OCI-LY1 (cell line): ENCODE results near the gene ACE.

Experiments
- H2AFZ ChIP-seq: fragments of 200-600 bp; sonication (generic), shearing (Covaris generic); 2 replicates; pipeline ENCODE4 v1.6.0; 2014; ENCODE audit warnings: antibody characterized with exemption, mild to moderate bottlenecking, low read length
- H3F3A ChIP-seq: fragments of 200-600 bp; sonication (generic), shearing (Covaris generic); 2 replicates; pipeline ENCODE4 v1.6.0; 2014; ENCODE audit warnings: mild to moderate bottlenecking, antibody characterized with exemption, low read length, moderate library complexity; ENCODE audit not compliant: insufficient read depth
- H3K27ac ChIP-seq: fragments of 200-600 bp; sonication (generic); 2 replicates; pipeline ENCODE4 v1.5.1; 2014; ENCODE audit warnings: low read length, mixed run types, mild to moderate bottlenecking, low read depth; ENCODE audit not compliant: poor library complexity, severe bottlenecking
- H3K27me3 ChIP-seq: fragments of 200-600 bp; sonication (generic); 2 replicates; pipeline ENCODE4 v1.6.0; 2014; ENCODE audit warnings: antibody characterized with exemption, mild to moderate bottlenecking, low read length, moderate library complexity; ENCODE audit not compliant: insufficient read depth
- H3K36me3 ChIP-seq: fragments of 200-600 bp; sonication (generic); 2 replicates; pipeline ENCODE4 v1.6.1; 2014; ENCODE audit warnings: mild to moderate bottlenecking, antibody characterized with exemption, low read length, moderate library complexity, mixed read lengths; ENCODE audit not compliant: insufficient read depth
- H3K4me1 ChIP-seq: fragments of 200-600 bp; sonication (generic); 2 replicates; pipeline ENCODE4 v1.5.1; 2014; ENCODE audit warnings: mild to moderate bottlenecking, low read length, moderate library complexity; ENCODE audit not compliant: insufficient read depth, severe bottlenecking
- H3K4me2 ChIP-seq: fragments of 200-600 bp; sonication (generic), shearing (Covaris generic); 2 replicates; pipeline ENCODE4 v1.6.1; 2014; ENCODE audit warnings: low read length
- H3K4me3 ChIP-seq: fragments of 200-600 bp; sonication (generic); 2 replicates; pipeline ENCODE4 v1.5.1; 2014; ENCODE audit warnings: low read length, low read depth, mild to moderate bottlenecking, mixed read lengths; ENCODE audit not compliant: poor library complexity, severe bottlenecking
- H3K79me2 ChIP-seq: fragments of 200-600 bp; shearing (Covaris generic); 2 replicates; pipeline ENCODE4 v1.6.1; 2016; ENCODE audit warnings: mixed run types, low read length, mixed read lengths; ENCODE audit not compliant: insufficient read depth
- H3K9ac ChIP-seq: fragments of 200-600 bp; sonication (generic), shearing (Covaris generic); 2 replicates; pipeline ENCODE4 v1.6.1; 2014; ENCODE audit warnings: mild to moderate bottlenecking, low read length, mixed read lengths
- H3K9me2 ChIP-seq: fragments of 200-600 bp; sonication (generic), shearing (Covaris generic); 2 replicates; pipeline ENCODE4 v1.6.1; 2014; ENCODE audit warnings: low read depth, mild to moderate bottlenecking, low read length, mixed read lengths
- H3K9me3 ChIP-seq: fragments of 200-600 bp; shearing (Covaris generic); 2 replicates; pipeline ENCODE4 v1.6.1; 2014; ENCODE audit warnings: low read length, mixed read lengths
- H4K20me1 ChIP-seq: fragments of 200-600 bp; sonication (generic), shearing (Covaris generic); 2 replicates; pipeline ENCODE4 v1.6.0; 2016; ENCODE audit warnings: mild to moderate bottlenecking, low read length; ENCODE audit not compliant: insufficient read depth
- EZH2 ChIP-seq: fragments of 200-600 bp; sonication (generic), shearing (Covaris generic); IDR thresholded peaks from 2 replicates; pipeline ENCODE4 v1.8.0; 2017; ENCODE audit warnings: borderline replicate concordance, mixed run types, mild to moderate bottlenecking, antibody characterized with exemption, low read length, moderate library complexity, mixed read lengths
- TF ChIP-seq, protein P1 (sequence below): fragments of 200-600 bp; sonication (generic), shearing (Covaris generic); IDR thresholded peaks from 2 replicates; pipeline ENCODE4 v1.5.1; 2017; ENCODE audit warnings: mild to moderate bottlenecking, antibody characterized with exemption, low read length, moderate library complexity, mixed read lengths

ACE gene

DNA sequence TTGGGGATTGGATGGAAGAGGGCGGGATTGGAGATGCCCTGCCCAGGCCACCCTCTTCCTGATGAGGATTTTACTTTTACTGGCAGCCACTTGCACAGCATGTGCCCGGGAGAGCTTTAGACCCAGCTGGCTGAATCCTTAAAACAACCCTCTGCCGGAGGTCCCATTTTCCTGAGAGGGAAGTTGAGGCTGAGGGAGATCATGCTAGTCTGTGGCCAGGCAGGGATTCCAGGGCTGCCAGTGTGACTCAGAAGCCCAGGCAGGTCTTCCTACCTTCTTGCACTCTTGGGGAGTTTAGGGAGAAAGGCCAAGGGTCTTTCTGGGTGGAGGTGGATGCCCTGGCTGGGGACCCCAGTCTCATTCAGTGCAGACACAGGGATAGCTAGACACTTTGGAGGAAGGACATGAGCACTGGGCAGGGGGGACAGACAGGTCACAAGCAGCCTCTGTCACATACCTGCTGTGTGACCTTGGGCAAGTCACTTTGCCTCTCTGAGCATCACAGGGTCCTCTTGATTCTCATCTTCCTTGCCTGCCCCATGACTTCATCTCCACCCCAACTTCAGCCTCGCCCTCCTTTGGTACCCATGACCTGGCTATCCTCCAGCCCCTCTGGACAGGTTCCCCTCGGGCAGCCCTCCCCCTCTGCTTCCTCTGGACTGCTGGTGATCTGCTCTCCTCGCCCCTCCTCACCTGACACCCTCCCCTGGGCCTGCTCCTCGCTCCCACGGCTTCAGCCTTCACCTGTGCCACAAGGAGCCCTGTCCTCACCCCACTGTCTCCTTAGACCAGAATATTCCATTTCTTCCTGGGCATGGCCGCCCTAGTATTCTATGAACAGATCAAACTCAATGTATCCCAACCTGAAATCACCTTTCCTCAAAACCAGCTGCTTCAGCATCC, 62.1 kb downstream of the ACE start:
- Histone ChIP-seq H3K36me3 (no peaks in the 10 kb centered on the region), H3K9me3 (no peaks in the 10 kb centered on the region), H3K9ac (no peak overlapping the region), H3K27me3 (no peaks in the 10 kb centered on the region; the same call in 1 of the 2 replicates), H2AFZ (no peak overlapping the region), H3K79me2 (no peaks in the 10 kb centered on the region), H3F3A (no peaks in the 10 kb centered on the region), H3K4me3 (no peak overlapping the region), H3K4me2 (no peak overlapping the region), H4K20me1 (no peaks in the 10 kb centered on the region), H3K4me1 (no peaks in the 10 kb centered on the region), H3K9me2 (no peaks in the 10 kb centered on the region), H3K27ac (no peak overlapping the region)
- TF ChIP-seq, protein P1, sequence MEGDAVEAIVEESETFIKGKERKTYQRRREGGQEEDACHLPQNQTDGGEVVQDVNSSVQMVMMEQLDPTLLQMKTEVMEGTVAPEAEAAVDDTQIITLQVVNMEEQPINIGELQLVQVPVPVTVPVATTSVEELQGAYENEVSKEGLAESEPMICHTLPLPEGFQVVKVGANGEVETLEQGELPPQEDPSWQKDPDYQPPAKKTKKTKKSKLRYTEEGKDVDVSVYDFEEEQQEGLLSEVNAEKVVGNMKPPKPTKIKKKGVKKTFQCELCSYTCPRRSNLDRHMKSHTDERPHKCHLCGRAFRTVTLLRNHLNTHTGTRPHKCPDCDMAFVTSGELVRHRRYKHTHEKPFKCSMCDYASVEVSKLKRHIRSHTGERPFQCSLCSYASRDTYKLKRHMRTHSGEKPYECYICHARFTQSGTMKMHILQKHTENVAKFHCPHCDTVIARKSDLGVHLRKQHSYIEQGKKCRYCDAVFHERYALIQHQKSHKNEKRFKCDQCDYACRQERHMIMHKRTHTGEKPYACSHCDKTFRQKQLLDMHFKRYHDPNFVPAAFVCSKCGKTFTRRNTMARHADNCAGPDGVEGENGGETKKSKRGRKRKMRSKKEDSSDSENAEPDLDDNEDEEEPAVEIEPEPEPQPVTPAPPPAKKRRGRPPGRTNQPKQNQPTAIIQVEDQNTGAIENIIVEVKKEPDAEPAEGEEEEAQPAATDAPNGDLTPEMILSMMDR = no peak
- TF ChIP-seq EZH2 = no peak

DNA sequence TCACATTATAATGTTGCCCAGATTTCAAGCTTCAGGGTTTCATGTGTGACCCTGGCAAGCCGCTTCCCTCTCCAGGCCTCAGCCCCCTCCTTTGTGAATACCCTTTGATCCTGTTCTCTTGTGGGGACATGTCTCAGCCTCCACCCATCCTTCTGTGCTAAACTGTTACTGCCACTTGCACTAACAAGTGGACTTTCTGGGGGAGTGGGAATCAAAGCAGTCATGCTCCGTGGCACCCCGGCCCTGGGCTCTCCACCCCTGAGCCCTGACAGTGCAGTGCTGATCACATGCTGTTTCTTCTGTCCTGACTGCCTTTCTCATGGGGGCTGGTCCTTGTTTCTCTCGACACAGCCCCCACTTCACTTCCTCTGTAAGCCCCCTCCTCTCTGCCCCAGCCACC, 63.7 kb downstream of the ACE start:
- TF ChIP-seq, protein P1 = no peak
- no peak for TF ChIP-seq EZH2
- Histone ChIP-seq H3K36me3 (no peaks in the 10 kb centered on the region), H3K79me2 (no peaks in the 10 kb centered on the region), H3K9me3 (no peaks in the 10 kb centered on the region), H3F3A (no peaks in the 10 kb centered on the region), H2AFZ (no peak overlapping the region), H3K4me3 (no peak overlapping the region), H3K27me3 (no peaks in the 10 kb centered on the region; the same call in 1 of the 2 replicates), H3K9me2 (no peaks in the 10 kb centered on the region), H3K4me2 (no peak overlapping the region), H3K9ac (no peak overlapping the region), H4K20me1 (no peaks in the 10 kb centered on the region), H3K27ac (no peak overlapping the region), H3K4me1 (no peaks in the 10 kb centered on the region)

DNA sequence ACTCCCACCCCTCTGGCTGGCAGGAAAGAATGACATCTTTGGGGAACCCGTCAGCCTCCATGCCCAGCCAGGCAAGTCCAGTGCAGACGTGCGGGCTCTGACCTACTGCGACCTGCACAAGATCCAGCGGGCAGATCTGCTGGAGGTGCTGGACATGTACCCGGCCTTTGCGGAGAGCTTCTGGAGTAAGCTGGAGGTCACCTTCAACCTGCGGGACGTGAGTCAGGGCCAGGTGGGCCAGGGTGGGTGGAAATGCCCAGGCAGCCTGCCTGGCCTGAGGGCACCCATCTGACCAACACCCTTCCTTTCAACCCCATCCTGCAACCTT, 65.3 kb downstream of the ACE start:
- Histone ChIP-seq H3F3A (no peaks in the 10 kb centered on the region), H3K27ac (no peak overlapping the region), H3K36me3 (no peaks in the 10 kb centered on the region), H3K4me1 (no peaks in the 10 kb centered on the region), H4K20me1 (no peaks in the 10 kb centered on the region), H2AFZ (no peak overlapping the region), H3K9me2 (no peaks in the 10 kb centered on the region), H3K9me3 (no peaks in the 10 kb centered on the region), H3K4me3 (no peak overlapping the region), H3K9ac (no peak overlapping the region), H3K27me3 (no peaks in the 10 kb centered on the region; the same call in 1 of the 2 replicates), H3K4me2 (no peak overlapping the region), H3K79me2 (no peaks in the 10 kb centered on the region)
- TF ChIP-seq EZH2 = no peak
- TF ChIP-seq, protein P1 = no peak
